Mesendoderm (in vitro differentiated cells): ENCODE results near the gene MFAP5.
"Not testable (repeated sequence)": the region's sequence is repeated elsewhere in the genome, so short reads cannot be mapped to it uniquely, and the experiment has no call there.

ENCODE experiments used
- DNase-seq: peaks from one replicate; pipeline ENCODE4 v3.0.0; 2013
- H2AK5ac ChIP-seq: 2 replicates; pipeline ENCODE4 v1.6.1; 2013; ENCODE audit warnings: low read length, inconsistent platforms
- H2BK120ac ChIP-seq: 2 replicates; pipeline ENCODE4 v1.6.1; 2013; ENCODE audit warnings: low read depth, mild to moderate bottlenecking, low read length, moderate library complexity, mixed read lengths
- H2BK15ac ChIP-seq: replicated peaks from 2 replicates; pipeline ENCODE4 v1.6.1; 2013; ENCODE audit warnings: low read depth, mild to moderate bottlenecking, moderate library complexity
- H2BK5ac ChIP-seq: 2 replicates; pipeline ENCODE4 v1.6.1; 2013; ENCODE audit warnings: low read length, inconsistent platforms
- H3K18ac ChIP-seq: 2 replicates; pipeline ENCODE4 v1.6.1; 2013; ENCODE audit warnings: mild to moderate bottlenecking, low read length, mixed read lengths
- H3K23ac ChIP-seq: one replicate; pipeline ENCODE4 v1.6.1; 2013; ENCODE audit warnings: low read length
- H3K27ac ChIP-seq: 2 replicates; pipeline ENCODE4 v1.5.1; 2013; ENCODE audit warnings: low read depth, mild to moderate bottlenecking, inconsistent platforms, low read length, moderate library complexity
- H3K27me3 ChIP-seq: 2 replicates; pipeline ENCODE4 v1.6.1; 2013; ENCODE audit warnings: low read length, control low read depth, mild to moderate bottlenecking, inconsistent platforms; ENCODE audit not compliant: insufficient read depth, poor library complexity
- H3K36me3 ChIP-seq: 2 replicates; pipeline ENCODE4 v1.6.1; 2013; ENCODE audit warnings: low read length, inconsistent platforms; ENCODE audit not compliant: control insufficient read depth, insufficient read depth
- H3K4ac ChIP-seq: one replicate; pipeline ENCODE4 v1.6.1; 2013; ENCODE audit warnings: low read depth, mild to moderate bottlenecking, low read length, moderate library complexity
- H3K4me1 ChIP-seq: 2 replicates; pipeline ENCODE4 v1.6.1; 2013; ENCODE audit warnings: low read depth, low read length, inconsistent platforms; ENCODE audit not compliant: control insufficient read depth
- H3K4me2 ChIP-seq: 2 replicates; pipeline ENCODE4 v1.6.1; 2013; ENCODE audit warnings: low read length
- H3K4me3 ChIP-seq: 2 replicates; pipeline ENCODE4 v1.5.1; 2013; ENCODE audit warnings: mild to moderate bottlenecking, low read length
- H3K56ac ChIP-seq: one replicate; pipeline ENCODE4 v1.6.1; 2013; ENCODE audit warnings: low read length
- H3K79me1 ChIP-seq: 2 replicates; pipeline ENCODE4 v1.6.1; 2013; ENCODE audit warnings: low read length, inconsistent platforms
- H3K79me2 ChIP-seq: 2 replicates; pipeline ENCODE4 v1.6.1; 2013; ENCODE audit warnings: mild to moderate bottlenecking, low read length; ENCODE audit not compliant: control insufficient read depth, insufficient read depth
- H3K9ac ChIP-seq: 2 replicates; pipeline ENCODE4 v1.6.1; 2013; ENCODE audit warnings: low read length, inconsistent platforms
- H4K5ac ChIP-seq: one replicate; pipeline ENCODE4 v1.6.1; 2013; ENCODE audit warnings: low read length
- H4K8ac ChIP-seq: one replicate; pipeline ENCODE4 v1.6.1; 2013; ENCODE audit warnings: low read depth, mild to moderate bottlenecking, control low read depth, low read length, moderate library complexity
- WGBS: extraction: QIAGEN DNeasy Blood & Tissue Kit; methylation state at CpG from one replicate; pipeline ENCODE4 v1.1.7; 2013; ENCODE audit warnings: low lambda C conversion rate, missing lambda C conversion rate; ENCODE audit not compliant: insufficient coverage; ENCODE audit errors: extremely low coverage; 5-methylcytosine and 5-hydroxymethylcytosine counted together

The MFAP5 gene

DNA sequence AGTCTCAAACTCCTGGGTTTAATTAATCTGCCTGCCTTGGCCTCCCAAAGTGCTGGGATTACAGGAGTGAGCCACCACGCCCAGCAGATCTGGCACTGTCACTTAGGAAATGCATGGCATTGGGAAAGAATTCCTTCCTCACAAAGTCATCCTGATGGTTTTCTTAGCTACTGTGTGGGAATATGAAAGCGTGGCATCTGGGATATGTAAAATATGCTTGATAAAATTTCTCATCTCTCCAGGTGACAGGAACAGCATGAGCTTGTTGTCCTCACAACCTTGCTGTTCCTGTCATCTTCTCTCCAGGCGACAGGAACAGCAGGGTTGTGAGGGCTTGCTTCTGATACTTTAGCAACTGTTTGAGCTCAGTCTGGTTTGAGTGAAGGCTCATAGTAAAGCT lies 33.9 kb downstream of the MFAP5 start:
- Histone ChIP-seq H3K4me1 (no peaks in the 10 kb centered on the region), H2AK5ac (no peak overlapping the region), H3K79me1 (no peaks in the 10 kb centered on the region), H3K4me3 (no peak overlapping the region), H2BK120ac (no peak overlapping the region), H3K9ac (no peak overlapping the region), H3K27me3 (no peaks in the 10 kb centered on the region), H3K23ac (no peak overlapping the region), H2BK5ac (no peak overlapping the region), H2BK15ac (no peak overlapping the region), H3K56ac (no peak overlapping the region), H3K4me2 (no peak overlapping the region), H3K18ac (no peak overlapping the region), H4K8ac (no peak overlapping the region), H3K36me3 (no peaks in the 10 kb centered on the region), H3K79me2 (no peaks in the 10 kb centered on the region), H4K5ac (no peak overlapping the region), H3K27ac (no peak overlapping the region), H3K4ac (no peak overlapping the region)
- WGBS = no CpG with 5 or more reads among the region's 3 CpGs
- DNase-seq = peak; percentile 56

DNA sequence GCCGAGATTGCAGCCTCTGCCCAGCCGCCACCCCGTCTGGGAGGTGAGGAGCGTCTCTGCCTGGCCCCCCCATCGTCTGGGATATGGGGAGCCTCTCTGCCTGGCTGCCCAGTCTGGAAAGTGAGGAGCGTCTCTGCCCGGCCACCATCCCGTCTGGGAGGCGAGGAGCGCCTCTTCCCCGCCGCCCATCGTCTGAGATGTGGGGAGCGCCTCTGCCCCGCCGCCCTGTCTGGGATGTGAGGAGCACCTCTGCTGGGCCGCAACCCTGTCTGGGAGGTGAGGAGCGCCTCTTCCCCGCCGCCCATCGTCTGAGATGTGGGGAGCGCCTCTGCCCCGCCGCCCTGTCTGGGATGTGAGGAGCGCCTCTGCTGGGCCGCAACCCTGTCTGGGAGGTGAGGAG lies 37.9 kb downstream of the MFAP5 start:
- not testable (repeated sequence) for H3K27me3 ChIP-seq, H3K4ac ChIP-seq, H3K79me1 ChIP-seq, H2BK5ac ChIP-seq, H2AK5ac ChIP-seq, H4K8ac ChIP-seq, H3K79me2 ChIP-seq, DNase-seq, H3K18ac ChIP-seq, H3K4me3 ChIP-seq, H3K23ac ChIP-seq, H3K9ac ChIP-seq, H2BK15ac ChIP-seq, H3K4me1 ChIP-seq, H3K27ac ChIP-seq, H3K56ac ChIP-seq, H2BK120ac ChIP-seq, H3K4me2 ChIP-seq, H4K5ac ChIP-seq, H3K36me3 ChIP-seq
- no CpG with 5 or more reads among the region's 26 CpGs for WGBS

GRCh38 chr12:8622646-8623045 lies 40.0 kb downstream of the MFAP5 start:
- H2AK5ac ChIP-seq = no peak overlapping the region

GRCh38 chr12:8615206-8615605 lies 47.4 kb downstream of the MFAP5 start:
- H2AK5ac ChIP-seq = no peak overlapping the region
- no peak for DNase-seq
- H3K36me3 ChIP-seq = no peaks in the 10 kb centered on the region
- H3K4me2 ChIP-seq = no peak overlapping the region
- no peaks in the 10 kb centered on the region for H3K79me2 ChIP-seq
- H3K79me1 ChIP-seq = no peaks in the 10 kb centered on the region
- H2BK5ac ChIP-seq = no peak overlapping the region
- no peak overlapping the region for H3K27ac ChIP-seq
- H3K4me3 ChIP-seq = no peak overlapping the region
- no peak overlapping the region for H4K5ac ChIP-seq
- H3K18ac ChIP-seq = no peak overlapping the region
- no peak overlapping the region for H2BK15ac ChIP-seq
- no peak overlapping the region for H4K8ac ChIP-seq
- WGBS = no CpG with 5 or more reads among the region's 6 CpGs
- H3K56ac ChIP-seq = no peak overlapping the region
- H3K23ac ChIP-seq = no peak overlapping the region
- H3K4me1 ChIP-seq = peaks cover 2% of the 10 kb centered on the region
- H3K27me3 ChIP-seq = no peaks in the 10 kb centered on the region
- no peak overlapping the region for H2BK120ac ChIP-seq
- H3K4ac ChIP-seq = no peak overlapping the region
- H3K9ac ChIP-seq = no peak overlapping the region

More at GRCh38 chr12:8622646-8623045, 40.0 kb downstream of the MFAP5 start:
- H3K23ac ChIP-seq = no peak overlapping the region
- no peak overlapping the region for H3K9ac ChIP-seq
- H3K4me2 ChIP-seq = no peak overlapping the region
- H3K56ac ChIP-seq = no peak overlapping the region
- WGBS = no CpG with 5 or more reads among the region's 4 CpGs
- H3K27ac ChIP-seq = no peak overlapping the region
- no peak overlapping the region for H2BK15ac ChIP-seq
- no peaks in the 10 kb centered on the region for H3K79me2 ChIP-seq
- no peak overlapping the region for H3K4ac ChIP-seq
- peak overlapping the region; percentile 28 for H2BK120ac ChIP-seq
- no peaks in the 10 kb centered on the region for H3K36me3 ChIP-seq
- H4K8ac ChIP-seq = no peak overlapping the region
- H2BK5ac ChIP-seq = no peak overlapping the region
- no peak overlapping the region for H4K5ac ChIP-seq
- H3K27me3 ChIP-seq = no peaks in the 10 kb centered on the region
- no peak overlapping the region for H3K4me3 ChIP-seq
- H3K4me1 ChIP-seq = no peaks in the 10 kb centered on the region
- DNase-seq = no peak
- H3K79me1 ChIP-seq = no peaks in the 10 kb centered on the region
- H3K18ac ChIP-seq = no peak overlapping the region

GRCh38 chr12:8613881-8614280 lies 48.7 kb downstream of the MFAP5 start:
- not testable (repeated sequence) for H3K36me3 ChIP-seq, H4K5ac ChIP-seq, H3K9ac ChIP-seq, H3K4me1 ChIP-seq, H3K56ac ChIP-seq, H3K4ac ChIP-seq, H3K79me2 ChIP-seq, H3K27me3 ChIP-seq, H3K4me3 ChIP-seq, H3K18ac ChIP-seq, H4K8ac ChIP-seq, H2BK120ac ChIP-seq, H2BK5ac ChIP-seq, H2AK5ac ChIP-seq, H3K4me2 ChIP-seq, DNase-seq, H3K79me1 ChIP-seq, H3K27ac ChIP-seq, H3K23ac ChIP-seq, H2BK15ac ChIP-seq
- no CpG with 5 or more reads among the region's 1 CpG for WGBS

DNA sequence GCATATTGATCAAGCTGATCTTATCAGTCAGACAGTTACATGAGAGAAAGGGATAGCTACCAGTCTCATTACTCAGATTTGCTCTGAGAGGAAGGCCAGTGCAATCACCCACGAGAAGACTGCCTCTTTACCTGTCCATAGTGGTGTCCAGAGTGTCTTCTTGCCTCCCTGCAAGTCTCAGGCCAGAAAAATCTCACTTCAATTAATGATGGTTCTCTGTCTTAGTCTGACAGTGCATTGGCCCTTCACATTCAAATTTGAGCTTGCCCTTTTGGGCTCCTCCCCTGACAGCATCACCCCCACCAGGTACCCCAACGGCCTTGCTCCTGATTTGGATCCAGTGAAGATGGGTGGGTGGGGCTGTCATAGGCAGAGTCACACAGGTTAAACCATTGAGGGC lies 50.0 kb downstream of the MFAP5 start, which contains the start of gene AICDA:
Gene AICDA (minus strand): TSS at position 231 of the 400 bp plus-strand sequence. CDS start 92 bp downstream, at position 139.
- Histone ChIP-seq H3K27me3 (no peaks in the 10 kb centered on the region), H3K4me3 (no peak within 1 kb of the TSS), H3K56ac (no peak within 1 kb of the TSS), H4K5ac (no peak within 1 kb of the TSS), H2BK120ac (no peak within 1 kb of the TSS), H4K8ac (no peak within 1 kb of the TSS), H2BK5ac (no peak within 1 kb of the TSS), H3K18ac (no peak within 1 kb of the TSS), H3K4me2 (no peak within 1 kb of the TSS), H3K9ac (no peak within 1 kb of the TSS), H3K4me1 (peaks cover 2% of the 10 kb centered on the region), H3K23ac (no peak within 1 kb of the TSS), H3K27ac (no peak within 1 kb of the TSS), H3K36me3 (no peaks in the 10 kb centered on the region), H3K4ac (no peak within 1 kb of the TSS), H2AK5ac (no peak within 1 kb of the TSS), H3K79me2 (no peaks in the 10 kb centered on the region), H3K79me1 (no peaks in the 10 kb centered on the region), H2BK15ac (no peak within 1 kb of the TSS)
- WGBS = no CpG with 5 or more reads among the region's 2 CpGs
- no peak for DNase-seq
